CD14-positive monocyte (primary cell): ENCODE measurements around the gene NIF3L1. TPM values are rescaled to one million over a fixed set of nuclear protein-coding genes. Genes with fewer than 3 reads are reported as not detected.

ENCODE experiments used
- DNase-seq, 3 donors: peaks; one replicate each; pipeline ENCODE4 v3.0.0-alpha.2; 2011 to 2022
- H2AFZ ChIP-seq: 2 replicates; pipeline ENCODE4 v1.6.0; 2012; ENCODE audit warnings: mild to moderate bottlenecking, low read depth, low read length, inconsistent platforms; ENCODE audit not compliant: insufficient read depth, poor library complexity, severe bottlenecking
- H3K27ac ChIP-seq, 2 donors: 1 replicate in 1 of 2; 2 replicates in 1 of 2; pipeline ENCODE4 v1.5.1; 2012 to 2013; ENCODE audit warnings: low read length in 2 of 2, control low read depth in 1 of 2, inconsistent platforms in 1 of 2, low read depth in 1 of 2, mild to moderate bottlenecking in 1 of 2
- H3K27me3 ChIP-seq, 2 donors: one replicate each; pipeline versions ENCODE4 v1.6.0 to v1.6.1; 2011 to 2013; ENCODE audit warnings: low read length in 2 of 2; ENCODE audit not compliant: control insufficient read depth in 2 of 2, insufficient read depth in 2 of 2
- H3K36me3 ChIP-seq, 2 donors: replicated peaks in 1 of 2; 1 replicate in 1 of 2; 2 replicates in 1 of 2; pipeline versions ENCODE4 v1.5.1 to v1.6.1; 2012 to 2013; ENCODE audit warnings: low read length in 2 of 2, control low read depth in 1 of 2, inconsistent platforms in 1 of 2, mild to moderate bottlenecking in 1 of 2; ENCODE audit not compliant: insufficient read depth in 2 of 2, control insufficient read depth in 1 of 2
- H3K4me1 ChIP-seq, 2 donors: 1 replicate in 1 of 2; 2 replicates in 1 of 2; pipeline versions ENCODE4 v1.5.1 to v1.6.1; 2012 to 2013; ENCODE audit warnings: low read length in 2 of 2, control low read depth in 1 of 2, inconsistent platforms in 1 of 2, mild to moderate bottlenecking in 1 of 2, moderate library complexity in 1 of 2; ENCODE audit not compliant: insufficient read depth in 2 of 2, control insufficient read depth in 1 of 2
- H3K4me2 ChIP-seq: replicated peaks from 2 replicates; pipeline ENCODE3; 2012; ENCODE audit warnings: low read length, moderate library complexity, mild to moderate bottlenecking; ENCODE audit not compliant: poor library complexity, severe bottlenecking; ENCODE audit errors: extremely low read depth
- H3K4me3 ChIP-seq, 3 experiments: fragments of 200-600 bp in 1 of 3; sonication (generic) in 1 of 3; replicated peaks in 1 of 3; 1 replicate in 2 of 3; 2 replicates in 1 of 3; pipeline ENCODE4 v1.5.1; 2011 to 2013; ENCODE audit warnings: low read length in 3 of 3, mild to moderate bottlenecking in 3 of 3, control low read depth in 2 of 3, low read depth in 2 of 3, inconsistent platforms in 1 of 3, moderate library complexity in 1 of 3
- H3K79me2 ChIP-seq: 2 replicates; pipeline ENCODE4 v1.6.0; 2012; ENCODE audit warnings: mild to moderate bottlenecking, control low read depth, inconsistent platforms, low read length, moderate library complexity; ENCODE audit not compliant: insufficient read depth
- H3K9ac ChIP-seq: 2 replicates; pipeline ENCODE4 v1.6.0; 2017; ENCODE audit warnings: low read length, mild to moderate bottlenecking; ENCODE audit not compliant: insufficient read depth, poor library complexity, severe bottlenecking
- H3K9me3 ChIP-seq, 2 donors: replicated peaks in 1 of 2; 1 replicate in 1 of 2; 2 replicates in 1 of 2; pipeline versions ENCODE4 v1.5.1 to v1.6.1; 2012 to 2013; ENCODE audit warnings: low read length in 2 of 2, control low read depth in 1 of 2; ENCODE audit not compliant: control insufficient read depth in 1 of 2, insufficient read depth in 1 of 2
- H4K20me1 ChIP-seq: 2 replicates; pipeline ENCODE4 v1.6.0; 2012; ENCODE audit warnings: mild to moderate bottlenecking, low read length, control low read depth, moderate library complexity; ENCODE audit not compliant: insufficient read depth
- H3K27ac Mint-ChIP-seq, 7 donors: one replicate each; pipeline ENCODE4 v1.8.0; 2020; ENCODE audit warnings: mild to moderate bottlenecking in 7 of 7, mixed read lengths in 7 of 7, moderate library complexity in 6 of 7, inconsistent platforms in 2 of 7
- H3K27me3 Mint-ChIP-seq, 3 donors: one replicate each; pipeline ENCODE4 v1.8.0; 2021 to 2022; ENCODE audit warnings: low read depth in 3 of 3, mild to moderate bottlenecking in 3 of 3, mixed read lengths in 3 of 3, moderate library complexity in 3 of 3, inconsistent platforms in 1 of 3
- H3K36me3 Mint-ChIP-seq, 2 donors: one replicate each; pipeline ENCODE4 v1.8.0; 2020; ENCODE audit warnings: mixed read lengths in 2 of 2, inconsistent platforms in 1 of 2, mild to moderate bottlenecking in 1 of 2
- H3K4me1 Mint-ChIP-seq: one replicate; pipeline ENCODE4 v1.8.0; 2020; ENCODE audit warnings: mild to moderate bottlenecking, mixed read lengths
- H3K4me3 Mint-ChIP-seq, 2 donors: one replicate each; pipeline ENCODE4 v1.8.0; 2020; ENCODE audit warnings: mild to moderate bottlenecking in 2 of 2, mixed read lengths in 2 of 2, moderate library complexity in 1 of 2
- H3K9me3 Mint-ChIP-seq, 7 donors: one replicate each; pipeline ENCODE4 v1.8.0; 2020 to 2022; ENCODE audit warnings: mixed read lengths in 7 of 7, mild to moderate bottlenecking in 6 of 7, moderate library complexity in 6 of 7, inconsistent platforms in 2 of 7
- WGBS: methylation state at CpG from one replicate; pipeline ENCODE4 v1.1.5; 2013; ENCODE audit warnings: missing lambda C conversion rate; ENCODE audit not compliant: insufficient coverage; 5-methylcytosine and 5-hydroxymethylcytosine counted together
- intact Hi-C, 2 donors: fragments of 100-400 bp; cut with micrococcal nuclease; formaldehyde crosslinking; loops; one replicate each; pipeline versions ENCODE4 v1.15.0 to v1.15.1; 2023
- polyA plus RNA-seq, 3 donors: library from polyadenylated mRNA; depleted of rRNA in 1 of 3; unstranded in 2 of 3; stranded (reverse) in 1 of 3; fragments of 300-500 nt in 2 of 3; fragments of >200 nt in 1 of 3; fragmentation: Illumina TruSeq in 2 of 3; gene quantifications; 1 replicate in 2 of 3; 2 replicates in 1 of 3; pipeline ENCODE4 v1.2.3, GENCODE V29; 2012 to 2021
- TF ChIP-seq, protein P1 (sequence below): fragments of 200-600 bp; IDR thresholded peaks from one replicate; pipeline ENCODE4 v1.8.0; 2022; ENCODE audit warnings: antibody characterized with exemption, mild to moderate bottlenecking

NIF3L1 gene
- polyA plus RNA-seq, 3 donors, result 16.2 to 18.0 (median 16.9) TPM

GRCh38 chr2:200905618-200906296 lies 16.6 kb downstream of the NIF3L1 start:
- H3K27ac ChIP-seq, result no peak overlapping the region
- Mint-ChIP-seq H3K36me3 (peaks cover 26 to 50% of the 10 kb centered on the region in 2 donors), H3K27me3 (no peaks in the 10 kb centered on the region), H3K9me3 (no peaks in the 10 kb centered on the region), H3K27ac (peak overlapping the region in 2 of 7 donors; percentile 57 to 63), H3K4me1 (peaks cover 13% of the 10 kb centered on the region), H3K4me3 (no peak overlapping the region)
- H3K9me3 ChIP-seq, result no peaks in the 10 kb centered on the region
- no peak overlapping the region for H2AFZ ChIP-seq
- H3K36me3 ChIP-seq, result peaks cover 24 to 58% of the 10 kb centered on the region in 2 donors
- no peak overlapping the region for H3K4me2 ChIP-seq
- intact Hi-C loops, result loop anchor here (5.0 to 10.0 kb wide), 2 partner anchors 162 to 169 kb away; partner anchors contain the start of genes HYCC2 (in 1 of the 2) and NDUFB3 (in 1 of the 2)
- peak; percentile 37 to 60 (median 48) for DNase-seq
- no peak overlapping the region for H3K4me3 ChIP-seq
- no peak overlapping the region for H3K9ac ChIP-seq
- TF ChIP-seq, protein P1, sequence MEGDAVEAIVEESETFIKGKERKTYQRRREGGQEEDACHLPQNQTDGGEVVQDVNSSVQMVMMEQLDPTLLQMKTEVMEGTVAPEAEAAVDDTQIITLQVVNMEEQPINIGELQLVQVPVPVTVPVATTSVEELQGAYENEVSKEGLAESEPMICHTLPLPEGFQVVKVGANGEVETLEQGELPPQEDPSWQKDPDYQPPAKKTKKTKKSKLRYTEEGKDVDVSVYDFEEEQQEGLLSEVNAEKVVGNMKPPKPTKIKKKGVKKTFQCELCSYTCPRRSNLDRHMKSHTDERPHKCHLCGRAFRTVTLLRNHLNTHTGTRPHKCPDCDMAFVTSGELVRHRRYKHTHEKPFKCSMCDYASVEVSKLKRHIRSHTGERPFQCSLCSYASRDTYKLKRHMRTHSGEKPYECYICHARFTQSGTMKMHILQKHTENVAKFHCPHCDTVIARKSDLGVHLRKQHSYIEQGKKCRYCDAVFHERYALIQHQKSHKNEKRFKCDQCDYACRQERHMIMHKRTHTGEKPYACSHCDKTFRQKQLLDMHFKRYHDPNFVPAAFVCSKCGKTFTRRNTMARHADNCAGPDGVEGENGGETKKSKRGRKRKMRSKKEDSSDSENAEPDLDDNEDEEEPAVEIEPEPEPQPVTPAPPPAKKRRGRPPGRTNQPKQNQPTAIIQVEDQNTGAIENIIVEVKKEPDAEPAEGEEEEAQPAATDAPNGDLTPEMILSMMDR, result peak; percentile 78
- H3K4me1 ChIP-seq, result peaks cover 8 to 11% of the 10 kb centered on the region in 2 donors
- WGBS, result no CpG with 5 or more reads among the region's 2 CpGs
- no peaks in the 10 kb centered on the region for H4K20me1 ChIP-seq
- no peaks in the 10 kb centered on the region for H3K27me3 ChIP-seq
- H3K79me2 ChIP-seq, result no peaks in the 10 kb centered on the region

DNA sequence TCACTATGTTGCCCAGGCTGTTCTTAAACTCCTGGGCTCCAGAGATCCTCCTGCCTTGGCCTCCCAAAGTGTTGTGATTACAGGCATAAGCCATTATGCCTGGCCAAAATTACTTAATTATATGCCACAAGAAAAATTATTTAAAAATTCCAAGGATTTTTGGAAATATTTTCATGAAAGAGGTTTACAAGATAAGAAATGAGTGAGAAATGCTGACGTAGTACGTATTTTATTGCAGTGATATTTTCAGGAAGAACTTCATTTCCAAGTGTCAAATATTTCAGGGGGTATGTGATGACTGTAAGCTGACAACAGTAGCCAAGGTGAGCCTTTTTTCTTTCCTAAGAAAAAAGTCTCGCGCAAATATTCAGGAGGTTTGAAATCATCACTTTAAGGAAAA lies 20.8 kb downstream of the NIF3L1 start:
- H3K27me3 ChIP-seq, result no peaks in the 10 kb centered on the region
- intact Hi-C loops, result loop anchor here (5.0 to 10.0 kb wide), 2 partner anchors 157 to 165 kb away; partner anchors contain the start of genes HYCC2 (in 1 of the 2) and NDUFB3 (in 1 of the 2)

More for the DNA sequence above, 20.8 kb downstream of the NIF3L1 start:
- H3K27ac ChIP-seq, result no peak overlapping the region
- WGBS, result 100% methylated on average over 2 of the region's 4 CpGs
- H3K27me3 Mint-ChIP-seq, result peaks cover 0 to under 1% (median 0%) of the 10 kb centered on the region in 3 donors
- H3K36me3 Mint-ChIP-seq, result peaks cover 43 to 65% of the 10 kb centered on the region in 2 donors
- no peak overlapping the region for H3K4me3 ChIP-seq
- no peak overlapping the region for H3K4me2 ChIP-seq
- H3K79me2 ChIP-seq, result no peaks in the 10 kb centered on the region
- no peaks in the 10 kb centered on the region for H3K4me1 ChIP-seq
- no peak overlapping the region for H3K9ac ChIP-seq
- TF ChIP-seq, protein P1, result no peak
- H3K36me3 ChIP-seq, result peaks cover 49 to 79% of the 10 kb centered on the region in 2 donors
- no peaks in the 10 kb centered on the region for H3K9me3 ChIP-seq
- no peaks in the 10 kb centered on the region for H3K9me3 Mint-ChIP-seq
- no peak for DNase-seq
- no peaks in the 10 kb centered on the region for H3K4me1 Mint-ChIP-seq
- no peaks in the 10 kb centered on the region for H4K20me1 ChIP-seq
- H3K4me3 Mint-ChIP-seq, result no peak overlapping the region
- H2AFZ ChIP-seq, result no peak overlapping the region
- no peak overlapping the region for H3K27ac Mint-ChIP-seq
